HUES64 (cell line): ENCODE measurements around the gene CCDC196.
A peak's percentile ranks its signal among the peaks of the same experiment; 100 is the strongest.
"Not testable (repeated sequence)": the region's sequence is repeated elsewhere in the genome, so short reads cannot be mapped to it uniquely, and the experiment has no call there.

Experiments
- H3K27ac ChIP-seq: 2 replicates; pipeline ENCODE4 v1.7.0; 2013; ENCODE audit warnings: low read depth, low read length, inconsistent platforms
- H3K27me3 ChIP-seq: 2 replicates; pipeline ENCODE4 v1.6.1; 2013; ENCODE audit warnings: mild to moderate bottlenecking, low read length; ENCODE audit not compliant: insufficient read depth
- H3K36me3 ChIP-seq: 2 replicates; pipeline ENCODE4 v1.6.1; 2013; ENCODE audit warnings: mild to moderate bottlenecking, low read length; ENCODE audit not compliant: insufficient read depth
- H3K4me1 ChIP-seq: 2 replicates; pipeline ENCODE4 v1.6.1; 2013; ENCODE audit warnings: mild to moderate bottlenecking, low read length, moderate library complexity; ENCODE audit not compliant: insufficient read depth
- H3K4me3 ChIP-seq: 2 replicates; pipeline ENCODE4 v1.5.1; 2013; ENCODE audit warnings: mild to moderate bottlenecking, low read length, moderate library complexity
- H3K9ac ChIP-seq: 2 replicates; pipeline ENCODE4 v1.6.1; 2013; ENCODE audit warnings: mild to moderate bottlenecking, low read depth, low read length
- H3K9me3 ChIP-seq: 2 replicates; pipeline ENCODE4 v1.6.1; 2013; ENCODE audit warnings: low read depth, low read length; ENCODE audit not compliant: insufficient read depth
- WGBS: fragments of 150-250, 120-280 bp; methylation state at CpG from one replicate; pipeline ENCODE4 v1.1.7; 2013; ENCODE audit warnings: missing lambda C conversion rate; 5-methylcytosine and 5-hydroxymethylcytosine counted together

The CCDC196 gene

DNA sequence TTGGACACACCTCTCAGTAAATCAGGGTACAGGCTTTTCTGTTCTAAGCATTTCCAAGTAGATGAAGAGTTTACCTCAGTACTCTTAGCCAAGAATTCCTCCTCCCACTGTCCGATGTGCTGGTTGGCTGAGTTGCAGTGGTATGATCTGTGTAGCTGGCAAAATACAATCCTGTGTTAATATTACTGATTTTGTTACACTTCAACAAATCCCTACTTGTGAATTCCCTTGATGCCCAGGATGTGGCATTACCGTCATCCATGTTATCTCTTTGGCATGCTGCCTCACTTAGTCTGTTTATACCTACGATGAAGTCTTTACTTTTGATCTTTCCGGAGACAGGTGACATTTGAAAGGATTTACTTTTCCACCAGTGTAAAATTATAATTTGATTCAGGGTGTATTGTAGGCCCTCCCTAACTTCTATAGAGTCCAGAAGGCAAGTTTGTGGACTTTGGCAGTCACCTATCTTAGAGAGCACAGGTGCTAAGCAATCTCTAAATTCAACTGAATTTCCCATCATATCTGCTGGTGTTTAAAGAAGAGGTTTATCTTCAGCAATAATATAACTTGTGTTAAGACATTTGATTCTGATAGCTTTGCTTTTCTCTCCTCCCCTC lies 10.1 kb downstream of the CCDC196 start:
- Histone ChIP-seq H3K27me3 (no peaks in the 10 kb centered on the region), H3K4me3 (no peak overlapping the region), H3K36me3 (no peaks in the 10 kb centered on the region), H3K9me3 (no peaks in the 10 kb centered on the region), H3K9ac (no peak overlapping the region), H3K27ac (no peak overlapping the region), H3K4me1 (no peaks in the 10 kb centered on the region)
- 99% methylated on average over 3 of the region's 4 CpGs for WGBS

DNA sequence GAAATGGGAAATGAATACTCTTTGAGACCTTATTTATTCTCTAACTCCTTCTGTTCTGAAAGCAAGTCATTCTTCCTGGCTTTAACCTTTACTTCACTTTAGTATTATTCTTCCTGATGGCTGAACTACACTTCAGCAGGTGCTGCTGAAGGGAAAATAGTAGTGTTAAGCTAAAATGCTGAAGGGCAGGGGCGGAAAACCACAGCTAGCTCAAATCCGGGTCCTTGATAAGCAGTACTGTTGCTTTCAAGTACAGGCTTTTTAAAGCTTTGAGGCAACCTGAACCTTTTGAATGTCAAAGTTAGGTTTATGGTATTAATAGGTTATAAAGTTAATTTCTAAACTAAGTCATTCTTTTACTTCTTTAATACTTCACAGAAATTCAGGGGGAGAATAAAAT lies 10.7 kb downstream of the CCDC196 start:
- no peak overlapping the region for H3K27ac ChIP-seq
- H3K9me3 ChIP-seq = no peaks in the 10 kb centered on the region
- H3K9ac ChIP-seq = no peak overlapping the region
- no peaks in the 10 kb centered on the region for H3K36me3 ChIP-seq
- H3K4me3 ChIP-seq = no peak overlapping the region
- no peaks in the 10 kb centered on the region for H3K27me3 ChIP-seq
- WGBS = 93% methylated on average over 2 of the region's 2 CpGs
- H3K4me1 ChIP-seq = no peaks in the 10 kb centered on the region

- Histone ChIP-seq H3K4me1 (no peaks in the 10 kb centered on the region), H3K9me3 (no peaks in the 10 kb centered on the region), H3K36me3 (no peaks in the 10 kb centered on the region), H3K9ac (no peak overlapping the region), H3K4me3 (no peak overlapping the region), H3K27ac (no peak overlapping the region), H3K27me3 (no peaks in the 10 kb centered on the region)
- 96% methylated on average over 3 of the region's 3 CpGs for WGBS
Measured at GRCh38 chr14:66498311-66498710, 12.1 kb downstream of the CCDC196 start.

DNA sequence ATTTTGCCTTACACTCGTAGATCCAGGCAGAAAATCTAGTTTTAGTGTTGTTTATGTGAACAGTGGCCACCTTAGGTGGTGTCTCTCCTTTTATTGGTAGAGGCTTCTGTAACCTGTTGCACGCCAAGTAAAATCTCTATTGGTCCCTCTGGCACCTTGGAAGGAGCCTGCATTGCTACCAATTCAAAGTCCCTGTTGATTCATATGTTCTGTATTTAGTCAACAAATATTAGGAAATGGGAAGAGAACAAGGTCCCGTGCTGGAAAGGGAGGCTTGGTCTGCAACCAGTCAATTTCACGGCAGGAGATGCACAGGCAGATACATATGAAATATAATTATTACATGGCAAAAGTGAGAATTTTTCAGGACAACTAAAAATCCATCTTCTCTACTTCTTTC lies 15.4 kb downstream of the CCDC196 start:
- no peak overlapping the region for H3K9ac ChIP-seq
- H3K9me3 ChIP-seq = no peaks in the 10 kb centered on the region
- no peaks in the 10 kb centered on the region for H3K36me3 ChIP-seq
- 96% methylated on average over 3 of the region's 4 CpGs for WGBS
- no peaks in the 10 kb centered on the region for H3K4me1 ChIP-seq
- no peak overlapping the region for H3K4me3 ChIP-seq
- H3K27ac ChIP-seq = no peak overlapping the region
- H3K27me3 ChIP-seq = peaks cover 6% of the 10 kb centered on the region; the same call in 1 of the 2 replicates

- not testable (repeated sequence) for H3K4me3 ChIP-seq, H3K4me1 ChIP-seq, H3K27me3 ChIP-seq, H3K36me3 ChIP-seq, H3K9ac ChIP-seq, H3K9me3 ChIP-seq, H3K27ac ChIP-seq
- WGBS = 92% methylated on average over 5 of the region's 5 CpGs
Measured at GRCh38 chr14:66502836-66503235, 16.7 kb downstream of the CCDC196 start.

DNA sequence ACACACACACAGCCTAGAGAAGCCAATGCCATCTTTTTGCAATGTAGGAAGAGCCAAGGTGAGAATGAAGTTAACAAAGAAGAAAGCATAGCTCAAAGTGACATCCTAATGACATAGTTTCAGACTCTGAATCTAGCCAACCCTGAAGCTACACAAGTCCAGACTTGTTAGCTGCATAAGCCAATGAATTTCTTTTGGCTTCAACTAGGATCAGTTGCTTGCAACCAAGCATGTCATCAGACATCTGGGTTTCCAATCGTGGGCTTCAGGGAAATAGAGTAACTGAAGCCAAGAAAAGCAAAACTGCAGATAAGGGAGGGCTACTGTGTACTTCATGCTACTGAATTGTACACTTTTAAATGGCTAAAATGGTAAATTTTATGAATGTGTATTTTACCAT lies 17.4 kb downstream of the CCDC196 start:
- H3K36me3 ChIP-seq = no peaks in the 10 kb centered on the region
- no peaks in the 10 kb centered on the region for H3K9me3 ChIP-seq
- H3K27ac ChIP-seq = no peak overlapping the region
- WGBS = 96% methylated on average over 1 of the region's 1 CpG
- H3K4me3 ChIP-seq = no peak overlapping the region
- no peak overlapping the region for H3K9ac ChIP-seq
- no peaks in the 10 kb centered on the region for H3K4me1 ChIP-seq
- peaks cover 6% of the 10 kb centered on the region; the same call in 1 of the 2 replicates for H3K27me3 ChIP-seq

DNA sequence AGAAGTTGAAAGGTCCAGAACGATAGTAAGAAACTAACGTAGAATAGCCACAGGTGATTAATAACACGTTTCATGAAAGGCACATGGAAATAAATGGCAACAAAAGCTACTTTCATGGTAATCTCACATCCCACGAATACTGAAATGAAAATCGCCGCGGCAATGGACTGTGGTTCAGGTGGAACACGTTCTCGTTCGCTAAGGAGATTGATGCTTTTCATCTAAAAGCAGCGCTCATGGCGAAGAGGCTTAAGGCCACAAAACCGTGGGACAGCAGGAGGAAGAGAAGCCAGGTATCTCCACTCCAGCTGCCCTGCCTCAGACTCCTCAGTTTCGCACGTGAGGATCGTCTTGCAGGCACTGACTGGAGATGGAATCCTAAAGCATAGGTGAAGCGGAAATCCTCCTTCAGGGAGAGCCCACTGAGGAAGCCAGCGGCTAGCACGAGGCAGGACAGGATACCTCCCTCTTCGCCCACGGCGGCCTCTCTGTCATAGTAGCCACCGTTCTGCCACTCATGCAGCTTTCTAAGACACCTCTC lies 21.1 kb downstream of the CCDC196 start:
- Histone ChIP-seq H3K9ac (peak overlapping the region; percentile 82), H3K9me3 (no peaks in the 10 kb centered on the region), H3K27ac (peak overlapping the region; percentile 78), H3K27me3 (peaks cover 35% of the 10 kb centered on the region), H3K4me1 (peaks cover 7% of the 10 kb centered on the region), H3K4me3 (peak overlapping the region; percentile 85), H3K36me3 (no peaks in the 10 kb centered on the region)
- WGBS = 14% methylated on average over 23 of the region's 23 CpGs

GRCh38 chr14:66507722-66508546 lies 21.8 kb downstream of the CCDC196 start, which contains the start of gene GPHN:
GPHN (plus strand) TSS chr14:66508147.
- peaks cover 7% of the 10 kb centered on the region for H3K4me1 ChIP-seq
- H3K4me3 ChIP-seq = peak within 1 kb of the TSS; percentile 85
- H3K27me3 ChIP-seq = peaks cover 35% of the 10 kb centered on the region
- H3K27ac ChIP-seq = peak within 1 kb of the TSS; percentile 78
- no peaks in the 10 kb centered on the region for H3K9me3 ChIP-seq
- peak within 1 kb of the TSS; percentile 82 for H3K9ac ChIP-seq
- H3K36me3 ChIP-seq = no peaks in the 10 kb centered on the region
- under 1% methylated on average over 91 of the region's 91 CpGs for whole genome bisulfite sequencing

DNA sequence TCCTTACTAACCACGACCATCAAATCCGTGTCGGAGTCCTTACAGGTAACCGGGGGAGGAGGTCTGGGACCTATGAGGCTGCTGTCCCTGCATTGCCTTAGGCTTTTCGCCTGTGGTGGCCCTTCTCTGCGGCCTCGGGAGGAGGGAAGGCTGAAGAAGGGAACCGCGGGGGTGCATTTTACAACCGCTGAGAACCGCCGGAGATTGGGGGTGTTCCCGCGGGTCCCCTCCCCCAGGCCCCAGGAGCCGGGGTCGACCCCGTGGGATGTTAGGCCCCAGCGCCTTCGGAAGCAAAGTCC lies 22.3 kb downstream of the CCDC196 start:
- H3K27me3 ChIP-seq = peaks cover 35% of the 10 kb centered on the region
- no peak overlapping the region for H3K27ac ChIP-seq
- no peaks in the 10 kb centered on the region for H3K36me3 ChIP-seq
- under 1% methylated on average over 19 of the region's 19 CpGs for WGBS
- peaks cover 7% of the 10 kb centered on the region for H3K4me1 ChIP-seq
- peak overlapping the region; percentile 85 for H3K4me3 ChIP-seq
- H3K9ac ChIP-seq = peak overlapping the region; percentile 82
- H3K9me3 ChIP-seq = no peaks in the 10 kb centered on the region

GRCh38 chr14:66508846-66509621 lies 22.9 kb downstream of the CCDC196 start:
- Histone ChIP-seq H3K4me1 (peaks cover 7% of the 10 kb centered on the region), H3K36me3 (no peaks in the 10 kb centered on the region), H3K9ac (peak overlapping the region; percentile 82), H3K4me3 (peak overlapping the region; percentile 85), H3K27me3 (peaks cover 35% of the 10 kb centered on the region), H3K9me3 (no peaks in the 10 kb centered on the region), H3K27ac (no peak overlapping the region)
- under 1% methylated on average over 57 of the region's 57 CpGs for WGBS

DNA sequence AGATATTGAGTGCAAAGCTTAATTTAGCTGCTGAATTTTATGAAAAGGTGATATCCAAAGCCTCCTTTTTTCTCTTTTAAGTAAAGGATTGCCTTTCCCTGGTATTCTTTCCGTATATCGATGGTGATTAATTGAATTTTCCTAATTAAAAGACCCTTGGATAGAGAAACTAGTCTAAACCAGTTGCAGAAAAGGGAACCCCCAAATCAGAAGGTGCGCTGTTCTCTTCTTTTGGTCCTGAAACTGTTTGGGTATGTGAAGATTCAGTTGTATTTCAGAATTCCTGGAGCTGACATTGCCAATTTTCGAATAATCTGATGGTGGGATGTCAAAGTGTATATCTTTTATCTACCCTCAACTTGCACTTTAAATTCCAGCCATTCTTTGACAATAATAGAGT lies 23.7 kb downstream of the CCDC196 start:
- Histone ChIP-seq H3K9ac (no peak overlapping the region), H3K4me1 (peaks cover 7% of the 10 kb centered on the region), H3K27me3 (peaks cover 35% of the 10 kb centered on the region), H3K36me3 (no peaks in the 10 kb centered on the region), H3K27ac (no peak overlapping the region), H3K9me3 (no peaks in the 10 kb centered on the region), H3K4me3 (peak overlapping the region; percentile 85)
- WGBS = 71% methylated on average over 3 of the region's 4 CpGs
